ENCODE measurements around the gene TUFM.

Gene TUFM

DNA sequence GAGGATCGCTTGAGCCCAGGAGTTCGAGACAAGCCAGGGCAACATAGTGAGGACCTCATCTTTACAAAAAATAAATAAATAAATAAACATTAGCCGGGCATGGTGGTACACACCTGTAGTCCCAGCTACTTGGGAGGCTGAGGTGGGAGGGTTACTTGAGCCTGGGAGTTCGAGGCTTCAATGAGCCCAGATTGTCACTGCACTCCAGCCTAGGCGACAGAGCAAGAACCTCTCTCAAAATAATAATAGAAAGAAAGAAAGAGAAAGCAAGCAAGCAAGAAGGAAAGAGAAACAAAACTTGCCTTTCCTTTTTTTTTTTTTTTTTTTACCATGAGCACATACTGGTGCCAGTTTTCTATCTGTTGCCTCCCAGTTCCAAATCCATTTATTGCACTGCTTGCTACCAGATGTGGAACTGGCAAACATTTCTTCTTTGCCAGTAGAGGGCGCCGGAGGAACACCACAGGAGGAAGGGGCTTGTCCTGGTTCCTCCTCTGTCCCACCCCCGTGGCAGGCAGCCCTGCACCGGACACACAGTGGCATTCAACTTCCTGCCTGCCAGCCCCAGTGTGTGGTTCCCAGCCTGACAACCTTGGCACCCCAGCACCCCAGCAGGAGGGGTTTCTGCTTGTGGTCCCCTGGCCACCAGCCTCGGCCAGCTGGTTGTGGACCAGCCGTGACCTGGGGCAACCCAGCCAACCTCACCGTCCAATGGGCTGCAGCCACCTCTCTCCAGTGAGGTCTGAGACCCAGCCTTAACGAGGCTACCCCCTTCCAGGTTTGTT is 43.7 kb downstream of the TUFM start:
- DNase-seq (ENCODE audit: low read depth in 2 of 2): peak; percentile 31 to 32
